ENCODE measurements around the gene TBC1D10A.

TBC1D10A gene

DNA sequence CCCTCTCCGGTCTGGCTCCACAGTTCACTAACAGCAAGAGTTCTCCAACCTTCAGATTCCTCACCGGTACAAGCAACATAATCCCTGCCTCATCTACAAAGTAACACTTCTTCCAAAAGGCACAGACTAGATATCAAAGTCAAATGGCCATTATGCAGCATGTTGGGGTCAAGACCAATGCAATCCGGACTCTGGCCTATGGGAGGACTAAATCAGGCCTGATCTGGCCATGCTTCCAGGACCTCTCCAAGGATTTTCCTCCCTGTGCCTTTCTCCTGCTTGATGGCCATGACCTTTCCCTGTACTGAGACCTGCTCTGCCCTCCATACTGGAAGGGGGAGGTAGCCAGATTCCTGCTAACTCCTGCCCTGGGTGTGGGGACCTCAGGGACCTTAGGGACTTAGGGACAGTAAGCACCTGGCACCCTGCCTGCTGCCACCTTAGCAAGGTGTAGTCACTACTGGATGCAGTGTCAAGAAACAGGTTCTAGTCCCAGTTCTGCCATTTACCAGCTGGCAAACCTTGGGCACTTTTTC lies 6.7 kb downstream of the TBC1D10A start:
- no peak for DNase-seq (ENCODE audit: low spot score)

DNA sequence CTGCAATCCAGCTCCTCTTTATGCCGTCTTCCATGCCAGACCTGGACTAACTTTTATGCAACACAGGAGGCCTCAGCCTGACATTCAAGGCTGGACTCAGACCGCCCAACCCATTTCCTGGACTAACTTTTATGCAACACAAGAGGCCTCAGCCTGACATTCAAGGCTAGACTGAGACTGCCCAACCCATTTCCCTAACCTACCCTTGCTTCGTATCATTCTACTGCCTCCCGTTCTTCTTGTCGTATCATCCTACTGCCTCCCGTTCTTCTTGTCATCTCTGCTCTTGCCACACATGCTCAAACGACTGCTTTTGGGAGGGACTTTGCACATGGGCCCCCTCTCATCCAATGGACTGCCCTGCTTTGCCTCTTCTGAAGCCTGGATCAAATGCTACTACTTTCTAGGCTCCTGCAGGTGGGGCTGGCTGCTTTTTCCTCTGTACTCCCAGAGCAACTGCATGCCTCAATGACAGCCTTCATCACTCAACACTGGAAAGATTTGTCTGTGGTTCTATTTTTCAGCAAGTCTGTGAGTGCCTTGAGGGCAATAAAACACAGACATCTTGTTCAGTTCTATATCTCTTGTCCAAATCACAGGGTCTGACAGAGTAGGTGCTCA lies 7.8 kb downstream of the TBC1D10A start:
- no peak for DNase-seq (ENCODE audit: low spot score)

DNA sequence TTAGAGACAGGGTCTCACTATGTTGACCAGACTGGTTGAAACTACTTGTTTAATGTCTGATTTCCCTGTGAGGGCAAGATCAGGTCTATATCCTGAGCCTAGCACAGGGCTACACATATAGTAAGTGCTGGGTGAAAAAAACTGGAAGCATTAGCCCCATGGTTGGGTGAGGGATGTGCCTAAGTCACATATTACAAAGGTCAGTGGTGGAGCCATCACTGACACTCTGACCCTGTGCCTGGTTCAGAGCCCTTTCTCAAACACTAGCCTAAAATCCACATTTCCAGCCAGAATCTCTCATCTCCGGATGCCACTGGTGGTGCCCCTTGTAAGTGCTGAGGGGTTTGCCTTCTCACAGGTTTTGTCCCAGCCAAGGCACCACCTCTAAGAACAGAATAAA lies 9.0 kb downstream of the TBC1D10A start:
- DNase-seq (ENCODE audit: low spot score): no peak

DNA sequence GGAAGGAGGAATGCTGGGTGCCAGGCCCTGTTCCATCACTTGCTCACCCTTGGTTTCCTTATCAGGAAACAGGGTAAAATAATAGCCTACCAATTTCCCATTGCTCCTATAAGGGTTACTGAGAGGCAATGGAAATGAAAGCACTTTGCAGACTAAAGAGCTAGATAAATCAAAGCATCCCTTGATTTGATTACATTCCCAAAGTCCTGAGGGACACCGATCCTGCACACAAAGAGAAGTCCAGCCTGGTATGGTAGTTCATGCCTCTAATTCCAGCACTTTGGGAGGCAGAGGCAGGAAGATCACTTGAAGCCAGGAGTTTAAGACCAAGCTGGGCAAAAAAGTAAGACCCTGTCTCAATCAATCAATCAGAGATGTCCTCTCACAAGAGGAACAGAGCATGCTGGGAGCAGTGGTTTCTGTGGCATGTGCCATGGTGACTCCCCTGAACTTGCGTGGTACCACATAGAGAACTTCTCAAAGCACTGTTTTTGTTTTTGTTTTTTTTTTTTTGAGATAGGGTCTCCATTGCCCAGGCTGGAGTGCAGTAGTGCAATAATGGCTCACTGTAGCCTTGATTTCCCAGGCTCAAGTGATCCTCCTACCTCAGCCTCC lies 10.7 kb downstream of the TBC1D10A start:
- DNase-seq (ENCODE audit: low spot score): no peak

DNA sequence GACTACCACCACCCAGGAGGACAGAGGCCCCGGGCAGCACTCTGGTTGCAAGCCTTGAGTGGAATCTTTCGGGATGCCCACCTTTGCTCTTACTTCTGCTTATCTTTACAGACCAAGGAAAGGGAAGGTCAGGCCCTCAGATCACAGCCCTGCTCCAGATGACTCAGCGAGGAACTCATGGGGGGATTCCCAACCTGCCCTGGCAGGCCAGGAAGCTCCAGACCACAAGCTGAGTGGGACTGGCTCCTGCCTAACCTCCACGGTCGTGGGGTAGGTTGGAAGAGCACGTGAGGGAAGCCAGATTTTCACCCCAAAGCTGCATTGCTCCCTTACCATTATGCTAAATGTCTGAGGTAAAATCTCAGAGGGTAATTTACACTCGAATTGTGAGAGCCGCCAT lies 11.8 kb downstream of the TBC1D10A start:
- no peak for DNase-seq (ENCODE audit: low spot score)

DNA sequence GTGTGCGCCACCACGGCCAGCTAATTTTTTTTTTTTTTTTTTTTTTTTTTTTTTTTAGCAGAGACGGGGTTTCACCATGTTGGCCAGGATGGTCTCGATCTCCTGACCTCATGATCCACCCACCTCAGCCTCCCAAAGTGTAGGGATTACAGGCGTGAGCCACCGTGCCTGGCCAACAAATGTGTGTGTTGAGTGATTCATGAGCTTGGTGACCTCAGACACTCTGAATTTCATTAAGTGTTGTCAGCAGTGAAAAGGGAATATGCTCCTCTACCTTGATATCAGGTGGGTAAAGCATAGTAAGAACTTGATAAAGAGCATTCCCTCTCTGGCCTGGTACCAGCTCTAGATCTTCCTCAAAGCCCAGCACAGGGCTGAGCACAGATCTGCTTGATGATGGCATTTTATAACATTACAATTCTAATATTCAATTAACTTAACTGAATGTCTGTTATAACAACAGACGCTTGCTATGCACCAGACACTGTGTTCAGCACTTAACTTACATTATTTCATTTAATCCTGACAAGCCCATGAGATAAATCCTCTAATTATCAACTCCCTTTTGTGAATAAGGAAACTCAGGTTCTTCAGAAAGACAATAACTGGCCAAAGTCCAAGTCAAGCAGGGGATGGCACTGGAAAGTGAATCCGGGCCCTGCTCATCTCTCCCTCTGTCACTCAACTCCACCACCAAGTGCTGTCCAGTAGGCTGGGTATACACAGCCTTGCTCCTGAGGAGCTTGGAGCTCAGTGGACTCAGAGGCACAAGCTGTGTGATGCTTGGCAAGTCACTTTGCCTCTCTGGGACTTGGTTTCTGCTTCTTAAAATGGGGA lies 13.0 kb downstream of the TBC1D10A start:
- no peak for DNase-seq (ENCODE audit: low spot score)

DNA sequence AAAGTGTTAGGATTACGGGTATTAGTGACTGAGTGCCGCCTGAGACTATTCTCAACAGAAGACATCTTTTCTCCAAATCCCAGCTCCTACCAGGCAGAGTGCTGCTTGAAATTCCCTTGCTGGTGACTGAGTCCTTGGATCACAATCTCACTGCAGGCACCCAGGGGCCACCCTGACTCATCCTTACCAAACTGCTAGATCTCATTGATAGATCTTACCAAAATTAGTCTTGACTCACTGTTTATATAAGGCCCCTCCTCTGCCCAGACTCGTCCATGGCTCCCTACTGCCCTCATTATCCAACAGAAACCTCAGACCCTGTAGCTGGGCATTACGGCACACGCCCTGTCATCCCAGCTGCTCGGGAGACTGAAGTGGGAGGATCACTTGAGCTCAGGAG lies 14.7 kb downstream of the TBC1D10A start:
- DNase-seq (ENCODE audit: low spot score): no peak

DNA sequence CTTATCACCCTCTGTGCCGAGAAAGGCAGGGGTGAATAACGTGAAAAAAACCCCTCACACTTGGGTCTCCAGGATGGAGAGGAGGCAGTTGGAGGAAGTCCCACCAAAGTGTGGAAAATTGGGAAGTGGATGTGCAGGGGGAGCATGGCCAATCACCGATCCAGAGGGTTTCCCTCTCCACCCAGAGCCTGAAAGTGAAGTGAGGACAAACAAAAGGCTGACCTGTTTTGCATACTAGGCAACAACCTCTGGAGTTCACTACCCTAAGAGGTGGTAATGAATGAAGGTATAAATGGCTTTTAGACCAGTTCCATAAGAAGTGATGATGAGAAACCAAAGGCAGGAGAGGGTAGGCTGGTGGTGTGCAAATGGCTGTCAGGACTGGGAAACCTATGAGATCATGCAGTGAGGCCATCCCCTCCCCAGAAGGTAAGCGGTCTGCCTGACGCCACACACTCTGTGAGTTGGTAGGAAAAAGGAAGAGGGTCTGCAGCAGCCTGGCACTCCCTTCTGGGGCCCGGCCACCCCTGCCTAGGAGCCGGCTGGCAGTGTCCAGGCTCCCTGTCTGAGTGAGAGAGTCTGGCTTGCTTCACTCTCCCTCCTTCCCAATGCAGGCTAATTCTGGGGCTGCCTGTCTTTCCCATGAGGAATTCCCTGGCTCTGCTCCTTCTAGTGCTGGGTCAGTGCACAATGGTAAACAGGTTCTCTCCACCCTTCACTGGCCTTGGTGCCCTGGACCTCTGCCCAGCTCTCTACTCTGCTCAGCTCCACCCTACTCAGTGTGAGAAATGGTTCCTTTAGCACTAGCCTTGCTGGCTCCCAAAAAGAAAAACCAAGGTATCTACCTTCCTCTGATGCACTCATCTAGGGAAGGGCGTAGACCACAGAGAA lies 15.6 kb downstream of the TBC1D10A start:
- DNase-seq (ENCODE audit: low spot score): no peak

DNA sequence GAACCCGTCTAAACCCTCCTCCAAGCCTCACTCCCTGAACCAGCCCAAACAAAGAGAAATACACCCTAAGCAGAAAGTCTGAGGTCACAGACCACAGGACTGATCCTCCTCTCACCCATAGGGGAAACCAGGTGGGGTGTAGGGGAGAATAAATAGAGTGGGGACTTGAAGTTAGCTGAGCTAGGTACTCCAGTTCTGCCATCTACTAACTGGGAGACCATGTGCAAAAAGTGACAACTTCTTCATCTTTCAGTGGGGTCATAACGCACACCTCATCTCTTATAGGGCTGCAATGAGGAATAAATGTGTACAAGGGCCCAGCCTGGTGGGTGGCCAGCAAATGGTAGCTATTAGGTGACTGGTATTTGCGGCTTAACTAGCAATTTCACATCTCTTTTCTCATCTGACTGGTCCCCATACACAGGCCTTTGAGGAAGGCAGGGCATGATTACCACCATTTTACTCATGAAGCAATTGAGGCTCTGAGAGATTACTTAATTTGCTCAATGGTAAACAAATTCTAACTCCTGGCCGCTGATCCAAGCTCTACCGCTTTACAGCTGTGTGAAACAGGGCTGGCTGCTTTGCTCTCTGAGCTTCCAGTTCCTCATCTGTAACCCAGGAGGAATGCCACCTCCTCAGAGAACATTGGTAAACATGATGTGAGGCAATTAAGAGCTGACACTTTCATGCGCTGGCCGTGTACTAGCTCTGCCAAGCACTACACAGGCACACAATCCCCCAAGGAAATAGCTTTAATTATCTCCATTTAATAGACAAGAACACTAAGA lies 16.6 kb downstream of the TBC1D10A start:
- DNase-seq (ENCODE audit: low spot score): no peak

DNA sequence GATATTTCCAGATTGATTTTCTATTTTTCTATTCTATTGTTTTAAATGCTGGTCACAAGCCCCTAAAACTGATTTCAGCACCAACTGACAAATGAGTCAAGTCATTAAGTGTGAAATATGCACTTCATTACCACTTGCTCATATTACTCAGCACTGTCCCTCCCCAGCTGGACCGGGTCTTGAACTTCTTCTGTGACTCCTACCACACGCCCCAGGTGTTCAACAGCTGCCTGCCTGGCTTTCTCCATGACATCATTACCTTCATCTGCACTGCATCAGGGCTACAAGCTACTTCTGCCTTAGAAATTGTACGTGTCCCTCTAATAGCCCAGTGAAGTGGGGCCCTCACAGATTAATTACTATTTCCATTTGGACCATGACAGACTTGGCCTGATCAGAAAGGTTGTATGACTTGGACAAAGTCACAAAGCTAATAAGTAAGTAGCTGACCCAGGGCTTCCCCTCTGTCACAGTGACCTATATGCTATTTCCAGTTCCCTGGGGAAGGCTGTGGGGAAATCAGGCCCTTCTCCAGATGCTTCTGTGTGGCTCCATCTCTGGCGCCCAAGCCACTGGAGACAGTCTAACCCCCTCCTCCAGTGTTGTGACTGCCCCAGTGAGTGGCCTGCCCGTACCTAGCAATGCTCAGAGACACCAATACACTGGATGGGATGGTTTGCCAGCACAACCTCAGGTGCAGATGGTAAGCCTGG lies 18.1 kb downstream of the TBC1D10A start:
- DNase-seq (ENCODE audit: low spot score): no peak

DNA sequence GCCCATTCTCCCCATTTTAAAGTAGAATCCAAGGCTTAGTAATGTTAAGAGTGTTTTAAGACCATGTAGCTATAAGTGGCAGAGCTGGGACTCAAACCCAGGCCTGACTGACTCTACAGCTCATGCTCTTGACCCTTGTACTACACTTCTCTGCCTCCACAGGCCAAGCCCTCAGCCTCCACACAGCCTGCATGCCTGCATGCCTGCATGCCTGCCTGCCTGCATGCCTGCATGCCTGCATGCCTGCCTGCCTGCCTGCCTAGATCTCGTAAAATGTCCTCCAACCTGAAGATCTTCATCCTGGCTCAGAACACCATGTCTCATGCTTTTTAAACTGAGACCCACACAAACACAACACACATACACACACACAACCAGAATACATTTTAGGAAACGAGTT lies 18.6 kb downstream of the TBC1D10A start:
- DNase-seq (ENCODE audit: low spot score): no peak

DNA sequence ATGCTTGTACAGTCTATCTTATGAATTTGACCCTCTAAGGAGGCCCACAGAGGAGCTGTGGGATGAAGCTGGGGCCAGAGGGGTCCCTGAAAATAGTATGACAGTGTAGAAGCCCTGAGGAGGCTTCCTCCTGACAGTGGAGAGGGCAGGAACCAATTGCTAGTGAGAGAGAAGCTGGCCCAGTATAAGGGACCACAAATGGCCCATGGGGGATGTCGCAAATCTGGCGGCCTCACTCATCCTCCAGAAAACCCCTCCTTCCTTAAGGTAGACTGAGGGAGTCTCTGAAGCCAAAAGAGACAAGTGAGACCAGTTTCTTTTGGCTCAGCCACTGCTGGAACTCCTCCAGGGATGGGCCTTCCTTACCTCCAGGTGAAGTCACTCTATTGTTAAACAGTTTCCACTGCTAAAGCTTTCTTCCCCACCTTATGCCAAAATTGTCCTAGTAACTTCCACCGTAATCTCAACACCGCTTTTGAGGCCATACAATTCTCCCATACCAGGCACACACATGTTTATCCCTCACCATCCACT lies 19.6 kb downstream of the TBC1D10A start:
- no peak for DNase-seq (ENCODE audit: low spot score)

DNA sequence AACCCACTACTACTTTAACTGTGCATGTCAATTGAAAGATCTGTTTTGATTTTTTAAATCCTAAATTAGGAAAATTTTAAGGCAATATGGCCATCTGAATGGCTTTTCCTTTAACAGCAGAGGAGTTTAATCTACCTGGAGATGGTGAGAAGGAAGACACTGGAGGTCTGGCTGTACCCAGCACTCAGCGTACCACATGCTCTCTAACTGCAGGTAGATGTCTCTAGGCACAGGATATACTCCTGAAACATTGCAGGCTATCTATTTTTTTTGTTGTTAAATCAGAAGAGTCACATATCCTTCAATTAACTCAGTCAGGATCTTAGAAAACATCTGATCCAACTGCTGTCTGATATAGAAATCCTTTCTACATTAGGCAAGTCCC lies 20.1 kb downstream of the TBC1D10A start:
- no peak for DNase-seq (ENCODE audit: low spot score)

DNA sequence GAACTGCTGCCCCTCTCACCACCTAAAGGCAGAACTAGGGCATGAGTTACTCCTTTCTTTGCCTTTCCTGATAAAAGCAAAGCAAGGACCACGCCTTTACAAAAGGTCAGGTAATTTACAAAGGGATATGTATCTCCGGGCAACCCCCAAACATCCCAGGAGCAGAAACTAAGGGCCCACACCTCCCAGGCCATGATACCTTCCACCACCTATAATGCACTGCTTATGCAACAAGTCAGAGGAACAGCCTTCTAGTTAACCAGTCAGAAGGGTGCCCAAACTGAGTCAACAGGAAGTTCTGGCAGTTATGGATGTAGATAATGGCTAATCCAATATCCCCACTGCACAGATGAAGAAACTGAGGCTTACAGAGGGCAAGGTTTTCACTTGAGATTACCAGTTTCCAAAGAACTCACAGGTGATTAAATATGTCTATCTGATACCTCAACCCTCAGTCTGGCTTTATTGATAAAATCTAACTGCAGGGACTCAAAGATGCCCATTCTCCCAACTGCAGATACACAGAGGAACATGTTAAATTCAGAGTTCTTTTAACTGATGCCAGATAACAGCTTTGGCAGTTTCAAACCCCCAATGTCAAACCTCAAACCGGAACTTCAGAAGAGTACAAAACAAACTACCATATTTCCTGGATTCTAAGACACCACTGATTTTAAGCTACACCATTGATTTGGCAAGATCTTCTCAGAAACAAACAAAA lies 20.7 kb downstream of the TBC1D10A start:
- no peak for DNase-seq (ENCODE audit: low spot score)

DNA sequence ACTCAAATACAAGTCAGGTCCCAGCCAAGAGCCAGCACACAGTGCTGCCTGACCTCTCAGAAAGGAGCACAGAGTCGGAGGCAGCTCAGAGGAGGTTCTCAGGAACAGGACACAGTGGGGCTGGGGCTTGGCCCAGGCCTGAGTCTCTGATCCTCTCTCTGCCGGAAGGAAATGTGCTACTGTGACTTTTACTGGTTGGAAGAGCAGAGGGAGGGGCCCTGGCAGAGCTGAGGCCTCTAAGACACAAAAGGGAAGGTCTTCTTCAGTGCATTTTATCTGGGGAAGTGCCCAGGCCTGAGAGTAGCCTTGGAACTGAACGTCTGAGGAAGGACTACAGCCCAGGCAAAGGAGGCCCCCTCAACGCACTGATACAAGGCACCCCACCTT lies 21.2 kb downstream of the TBC1D10A start:
- DNase-seq (ENCODE audit: low spot score): peak; percentile 63

DNA sequence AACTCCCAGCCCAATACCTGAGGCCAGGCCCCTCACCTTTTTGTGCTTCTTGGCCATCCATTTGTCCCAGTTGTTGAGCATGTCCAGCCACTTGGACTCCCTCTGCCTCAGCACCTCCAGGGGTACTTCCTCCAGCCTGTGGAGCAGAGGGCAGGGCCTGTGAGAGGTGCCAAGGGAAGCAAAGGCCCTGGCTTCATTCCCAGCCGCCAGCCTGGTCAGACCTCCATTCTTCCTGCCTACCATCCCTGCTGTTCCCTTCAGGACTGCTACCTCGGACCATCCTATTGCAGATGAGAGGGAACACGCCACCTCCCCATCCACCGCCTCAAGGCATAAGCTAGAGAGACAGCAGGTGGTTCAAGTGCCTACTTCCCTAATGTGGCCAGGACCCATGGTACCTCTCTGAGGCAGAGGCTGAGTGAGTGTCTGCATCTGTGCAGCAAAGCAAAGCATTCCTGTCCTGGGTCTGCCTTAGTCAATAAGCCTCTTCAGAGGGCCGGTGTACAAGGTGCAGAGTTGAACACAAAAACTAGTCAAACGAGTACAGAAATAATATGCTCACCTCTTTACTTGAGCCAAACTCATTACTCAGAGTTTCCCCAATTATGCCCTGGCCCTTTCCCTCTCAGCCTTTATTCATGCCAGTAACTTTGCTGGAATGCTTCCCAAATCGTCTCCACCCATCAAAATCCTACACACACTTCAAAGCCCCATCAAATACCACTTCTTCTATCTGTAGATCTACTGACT lies 22.1 kb downstream of the TBC1D10A start:
- no peak for DNase-seq (ENCODE audit: low spot score)

DNA sequence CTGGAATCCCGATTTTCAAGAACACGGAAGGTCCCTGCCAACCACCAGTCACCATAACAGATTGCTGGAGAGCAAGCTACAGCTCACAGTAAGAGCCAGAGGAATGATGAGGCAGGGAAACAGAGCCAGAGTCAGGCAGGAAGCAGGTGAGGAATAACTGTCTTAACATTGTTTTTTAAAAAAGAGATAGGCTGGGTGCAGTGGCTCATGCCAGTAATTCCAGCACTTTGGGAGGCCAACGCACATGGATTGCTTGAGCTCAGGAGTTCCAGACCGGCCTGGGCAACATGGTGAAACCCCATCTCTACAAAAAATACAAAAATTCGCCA lies 24.0 kb downstream of the TBC1D10A start:
- no peak for DNase-seq (ENCODE audit: low spot score)

DNA sequence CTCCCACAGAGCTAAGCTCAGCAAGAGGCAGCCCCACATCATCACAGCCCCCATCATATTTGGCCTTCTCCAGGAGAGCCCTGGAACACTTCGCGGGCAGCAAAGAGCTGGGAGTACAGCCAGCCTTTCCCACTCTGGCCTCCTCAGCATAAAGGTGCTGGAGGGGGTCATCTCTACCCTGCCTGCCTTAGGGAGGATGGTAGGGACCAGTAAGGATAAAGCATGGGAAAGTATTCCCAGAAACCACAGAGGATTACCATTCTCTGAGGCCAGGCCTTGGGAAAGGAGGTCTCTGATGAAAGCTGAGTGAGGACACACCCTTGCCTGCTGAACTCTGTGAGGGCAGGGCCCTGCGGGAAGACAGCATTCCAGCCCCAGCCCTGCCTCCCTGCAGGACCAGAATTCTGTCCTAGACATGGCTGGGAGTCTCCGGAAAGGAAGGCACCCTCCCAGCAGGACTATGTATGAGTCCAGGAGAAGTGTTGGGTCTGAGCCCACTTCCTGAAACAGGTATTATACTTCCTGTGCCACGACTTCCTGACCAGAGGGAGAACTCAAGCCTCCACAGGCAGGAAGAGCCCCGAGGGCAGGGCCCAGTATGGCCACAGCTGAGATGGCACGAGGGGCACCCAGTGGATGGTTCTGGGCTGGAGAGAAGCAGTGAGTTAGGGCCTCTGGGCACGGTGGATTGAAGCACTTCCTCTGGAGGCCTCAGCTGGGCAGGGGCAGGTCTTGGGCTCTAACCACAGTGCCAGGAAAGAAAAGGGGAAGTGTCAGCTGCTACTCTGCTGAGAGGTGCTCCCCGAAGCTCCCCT lies 24.5 kb downstream of the TBC1D10A start:
- DNase-seq (ENCODE audit: low spot score): no peak
